Urinary bladder (tissue), 4 donors: Measurements from ENCODE around the gene KCNMA1. TPM values are rescaled to one million over a fixed set of nuclear protein-coding genes. Genes with fewer than 3 reads are reported as not detected.
"Not testable (repeated sequence)": the region's sequence is repeated elsewhere in the genome, so short reads cannot be mapped to it uniquely, and the experiment has no call there.

Source experiments
- DNase-seq: peaks from one replicate; pipeline ENCODE4 v3.0.0-alpha.2; 2015; ENCODE audit errors: extremely low spot score
- H3K27ac ChIP-seq: one replicate; pipeline ENCODE4 v1.5.1; 2013; ENCODE audit warnings: low read depth, mild to moderate bottlenecking, moderate library complexity
- H3K36me3 ChIP-seq: one replicate; pipeline ENCODE4 v1.6.1; 2013; ENCODE audit warnings: mild to moderate bottlenecking, moderate library complexity; ENCODE audit not compliant: insufficient read depth
- H3K4me1 ChIP-seq: one replicate; pipeline ENCODE4 v1.6.1; 2013; ENCODE audit warnings: mild to moderate bottlenecking, moderate library complexity; ENCODE audit not compliant: insufficient read depth
- H3K4me3 ChIP-seq: one replicate; pipeline ENCODE4 v1.5.1; 2013; ENCODE audit warnings: low read depth, low read length
- WGBS: extraction: QIAGEN DNeasy Blood & Tissue Kit; methylation state at CpG from one replicate; pipeline ENCODE4 v1.1.7; 2013; 5-methylcytosine and 5-hydroxymethylcytosine counted together
- polyA plus RNA-seq: library from polyadenylated mRNA; stranded (reverse); fragments of 200-250 nt; gene quantifications from one replicate; pipeline ENCODE4 v1.2.3, GENCODE V29; 2013
- total RNA-seq: library from RNA; depleted of rRNA; stranded (reverse); fragments of >200 nt; gene quantifications from one replicate; pipeline ENCODE4 v1.2.3, GENCODE V29; 2014
- donor health status: healthy with polysubstance abuse.
- donor health status: healthy.

KCNMA1 gene
- total and polyA plus RNA-seq, 2 donors: 105 to 107 TPM

DNA sequence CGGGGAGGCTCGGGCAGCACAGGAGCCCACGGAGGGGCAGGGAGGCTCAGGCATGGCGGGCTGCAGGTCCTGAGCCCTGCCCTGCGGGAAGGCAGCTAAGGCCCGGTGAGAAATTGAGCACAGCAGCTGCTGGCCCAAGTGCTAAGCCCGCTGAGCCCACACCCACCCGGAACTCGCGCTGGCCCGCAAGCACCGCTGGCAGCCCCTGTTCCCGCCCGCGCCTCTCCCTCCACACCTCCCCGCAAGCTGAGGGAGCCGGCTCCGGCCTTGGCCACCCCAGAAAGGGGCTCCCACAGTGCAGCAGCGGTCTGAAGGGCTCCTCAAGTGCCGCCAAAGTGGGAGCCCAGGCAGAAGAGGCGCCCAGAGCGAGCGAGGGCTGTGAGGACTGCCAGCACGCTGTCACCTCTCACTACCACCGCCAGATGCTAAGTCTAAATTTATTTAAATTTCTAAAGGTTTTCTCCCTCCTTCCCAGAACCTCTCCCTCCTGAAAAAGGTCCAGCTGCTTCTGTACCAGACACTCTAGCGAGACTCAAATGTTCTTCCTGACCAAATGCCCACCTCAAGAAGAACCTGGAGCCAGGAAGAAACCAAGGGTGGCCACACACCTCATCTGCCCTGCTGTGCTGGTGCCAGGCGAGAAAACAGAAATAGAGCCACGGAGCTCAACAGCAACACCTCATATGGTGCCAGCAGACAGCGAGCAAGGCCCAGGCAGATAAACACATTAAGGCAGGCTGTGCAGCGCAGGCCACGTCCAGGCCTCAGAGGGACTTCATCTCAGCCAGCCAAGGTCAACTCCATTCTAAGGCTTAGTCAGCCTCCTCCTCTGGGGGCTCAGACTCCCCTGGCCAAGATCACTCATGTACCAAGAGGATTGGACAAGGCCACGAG is 47.0 kb downstream of the KCNMA1 start:
- H3K27ac ChIP-seq: no peak overlapping the region
- no peak for DNase-seq
- H3K4me1 ChIP-seq: no peaks in the 10 kb centered on the region
- no peaks in the 10 kb centered on the region for H3K36me3 ChIP-seq
- H3K4me3 ChIP-seq: no peak overlapping the region
- WGBS: 79% methylated on average over 32 of the region's 32 CpGs

DNA sequence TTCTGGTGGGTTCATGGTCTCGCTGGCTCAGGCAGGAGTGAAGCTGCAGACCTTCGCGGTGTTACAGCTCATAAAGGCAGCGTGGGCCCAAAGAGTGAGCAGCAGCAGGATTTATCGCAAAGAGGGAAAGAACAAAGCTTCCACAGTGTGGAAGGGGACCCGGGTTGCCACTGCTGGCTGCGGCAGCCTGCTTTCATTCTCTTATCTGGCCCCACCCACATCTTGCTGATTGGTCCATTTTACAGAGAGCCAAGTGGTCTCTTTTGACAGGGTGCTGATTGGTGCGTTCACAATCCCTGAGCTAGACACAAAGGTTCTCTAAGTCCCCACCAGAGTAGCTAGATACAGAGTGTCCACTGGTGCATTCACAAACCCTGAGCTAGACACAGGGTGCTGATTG is 47.9 kb downstream of the KCNMA1 start:
- not testable (repeated sequence) for H3K36me3 ChIP-seq, H3K4me3 ChIP-seq, DNase-seq, H3K27ac ChIP-seq, H3K4me1 ChIP-seq
- 97% methylated on average over 8 of the region's 8 CpGs for WGBS

DNA sequence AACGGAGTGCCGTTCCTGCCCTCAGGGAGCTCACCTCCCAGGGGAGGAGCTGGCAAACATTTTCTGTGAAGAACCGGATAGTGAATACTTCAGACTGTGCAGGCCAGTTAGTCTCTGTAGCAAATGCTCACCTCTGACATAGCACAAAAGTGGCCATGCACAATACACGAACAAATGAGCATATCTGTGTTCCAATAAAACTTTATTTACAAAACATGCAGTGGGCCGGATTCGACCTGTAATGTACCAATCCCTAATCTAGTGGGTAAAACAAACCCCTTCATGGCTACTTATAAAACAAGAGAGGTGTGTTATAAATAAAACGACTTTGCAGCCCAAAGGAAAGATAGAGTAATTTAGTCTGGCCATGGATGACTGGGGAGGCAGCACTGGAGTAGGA is 48.7 kb downstream of the KCNMA1 start:
- H3K36me3 ChIP-seq: no peaks in the 10 kb centered on the region
- no peak for DNase-seq
- WGBS: 92% methylated on average over 7 of the region's 7 CpGs
- no peak overlapping the region for H3K27ac ChIP-seq
- peaks cover 1% of the 10 kb centered on the region for H3K4me1 ChIP-seq
- no peak overlapping the region for H3K4me3 ChIP-seq

DNA sequence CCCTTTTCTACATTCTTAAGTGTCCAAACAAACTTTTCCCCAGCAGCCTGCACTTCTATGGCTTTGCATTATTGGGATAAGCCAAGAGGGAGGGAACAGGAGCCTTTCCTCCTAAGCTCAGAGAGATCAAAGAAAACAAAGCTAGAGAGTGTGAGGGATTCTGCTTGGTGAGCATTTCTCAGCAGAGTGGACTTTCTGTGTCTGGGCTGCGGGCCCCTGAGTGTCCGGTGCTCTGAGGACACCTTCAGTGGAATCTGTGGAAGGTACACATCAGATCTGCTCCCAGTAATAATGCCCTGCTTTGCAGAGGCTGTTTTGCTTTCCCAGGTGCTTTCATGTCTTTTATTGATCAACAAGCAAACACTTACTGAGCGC is 50.2 kb downstream of the KCNMA1 start:
- Histone ChIP-seq H3K36me3 (no peaks in the 10 kb centered on the region), H3K4me3 (no peak overlapping the region), H3K27ac (peak overlapping the region; percentile 62), H3K4me1 (peaks cover 1% of the 10 kb centered on the region)
- no peak for DNase-seq
- 73% methylated on average over 3 of the region's 3 CpGs for WGBS

DNA sequence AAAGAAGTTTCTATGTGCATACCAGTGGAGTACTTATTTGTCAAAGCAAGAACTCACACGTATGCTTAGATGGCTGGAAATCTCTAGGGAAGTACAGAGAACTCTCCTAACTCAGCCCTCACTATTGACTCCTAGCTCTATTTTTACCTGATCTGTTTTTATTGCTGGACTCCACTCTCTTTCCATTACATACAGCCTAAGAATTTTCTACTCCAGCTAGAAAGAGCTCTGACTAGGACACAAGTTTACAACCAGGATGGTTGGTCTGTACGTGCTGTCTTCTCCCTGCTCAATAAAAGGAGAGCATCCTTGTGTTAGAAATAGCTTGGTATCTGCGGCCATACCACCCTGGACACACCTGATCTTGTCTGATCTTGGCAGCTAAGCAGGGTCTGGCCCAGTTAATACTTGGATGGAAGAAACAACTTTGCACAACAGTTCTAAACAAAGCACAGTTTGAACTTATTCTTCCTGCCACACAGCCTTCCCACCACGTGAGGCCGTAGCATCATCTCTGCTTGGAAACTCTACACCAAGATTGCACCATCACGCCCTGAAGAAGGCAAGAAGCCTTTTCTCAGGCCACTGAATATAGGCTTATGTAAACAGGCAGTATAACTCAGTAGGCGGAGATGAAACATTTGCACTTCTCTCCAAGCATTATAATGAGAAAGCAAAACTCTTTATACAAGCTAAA is 50.7 kb downstream of the KCNMA1 start:
- no peak for DNase-seq
- 29% methylated on average over 7 of the region's 7 CpGs for WGBS
- H3K4me3 ChIP-seq: no peak overlapping the region
- H3K27ac ChIP-seq: peak overlapping the region; percentile 3
- peaks cover 1% of the 10 kb centered on the region for H3K4me1 ChIP-seq
- H3K36me3 ChIP-seq: no peaks in the 10 kb centered on the region

DNA sequence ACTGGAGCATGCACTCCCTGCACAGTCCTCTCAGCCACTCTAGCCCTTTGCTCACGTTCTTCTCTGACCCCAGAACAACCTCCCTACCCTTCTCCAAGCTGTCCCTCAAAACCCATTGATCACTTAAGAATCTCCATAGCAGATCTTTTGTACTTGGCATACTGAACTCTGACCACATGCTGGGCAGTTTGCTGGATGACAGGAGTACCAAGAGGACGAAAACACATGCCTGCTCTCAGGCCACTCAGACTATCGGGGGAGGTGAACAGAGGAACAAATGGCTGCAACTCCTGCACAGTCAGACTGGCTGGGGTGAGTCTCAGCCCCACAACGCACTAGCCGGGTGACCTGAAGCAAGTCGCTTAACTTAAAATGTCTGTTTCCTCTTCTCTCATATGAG is 52.7 kb downstream of the KCNMA1 start:
- H3K27ac ChIP-seq: no peak overlapping the region
- WGBS: 86% methylated on average over 6 of the region's 6 CpGs
- no peak for DNase-seq
- H3K4me1 ChIP-seq: peaks cover 1% of the 10 kb centered on the region
- H3K36me3 ChIP-seq: no peaks in the 10 kb centered on the region
- no peak overlapping the region for H3K4me3 ChIP-seq

DNA sequence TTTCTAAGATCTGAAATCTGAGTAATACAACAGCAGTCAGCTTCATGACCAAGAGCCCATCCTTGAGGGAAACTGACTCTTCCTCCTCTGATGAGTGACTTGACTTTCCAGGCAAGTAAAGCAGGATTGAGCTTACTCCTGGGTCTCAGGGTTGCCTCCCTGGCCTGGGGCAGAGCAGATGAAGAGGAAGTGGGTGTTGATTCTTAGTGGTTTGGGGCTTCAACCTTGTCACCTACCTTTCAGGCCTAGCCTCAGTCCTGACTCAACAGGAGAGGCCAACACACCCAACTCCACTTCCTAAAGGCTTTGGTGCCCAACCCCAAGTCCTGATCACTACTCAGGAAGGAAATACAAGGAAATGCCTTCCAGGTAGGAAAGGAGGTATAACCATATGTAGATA is 54.1 kb downstream of the KCNMA1 start:
- peaks cover 1% of the 10 kb centered on the region for H3K4me1 ChIP-seq
- no peak overlapping the region for H3K4me3 ChIP-seq
- no peaks in the 10 kb centered on the region for H3K36me3 ChIP-seq
- DNase-seq: no peak
- no peak overlapping the region for H3K27ac ChIP-seq

DNA sequence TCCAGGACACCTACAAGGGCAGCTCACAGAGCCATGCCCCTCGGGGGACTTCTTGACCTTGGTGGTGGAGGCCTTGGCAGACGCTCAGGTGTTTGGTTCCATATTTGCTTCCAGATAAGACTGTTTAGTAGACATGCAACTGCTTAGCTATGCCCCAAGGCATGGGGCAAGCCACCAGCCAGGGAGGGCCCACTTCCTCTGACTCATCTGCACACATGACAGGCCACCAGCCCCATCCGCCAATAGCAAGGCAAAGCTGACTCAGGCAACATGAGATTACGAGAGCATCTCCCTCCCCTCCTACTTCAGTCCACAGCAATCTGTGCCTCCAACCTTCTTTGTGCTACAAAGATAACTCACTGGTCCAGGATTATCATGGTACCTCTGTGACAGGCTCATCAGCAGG is 54.9 kb downstream of the KCNMA1 start:
- Histone ChIP-seq H3K36me3 (no peaks in the 10 kb centered on the region), H3K4me3 (no peak overlapping the region), H3K4me1 (peaks cover 1% of the 10 kb centered on the region), H3K27ac (no peak overlapping the region)
- no peak for DNase-seq
- 92% methylated on average over 4 of the region's 4 CpGs for WGBS

DNA sequence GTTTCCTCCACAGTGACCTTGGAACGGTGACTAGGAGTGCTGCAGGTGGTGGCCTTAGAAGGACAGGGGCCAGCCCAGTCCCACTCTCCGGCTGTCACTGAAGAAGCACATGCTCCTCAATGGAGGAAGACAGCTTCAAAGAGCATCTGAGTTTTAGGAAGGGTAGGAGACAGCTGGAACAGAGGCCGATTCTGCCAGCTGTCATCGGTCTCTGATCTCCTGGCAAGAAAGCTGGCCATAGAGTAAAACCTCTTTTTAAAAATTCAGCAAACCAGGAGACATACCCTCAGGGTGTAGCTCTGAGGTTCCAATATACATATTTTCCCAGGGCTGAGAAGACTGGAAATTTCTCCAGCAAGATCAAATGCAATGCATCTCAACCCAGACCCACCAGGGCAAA is 55.9 kb downstream of the KCNMA1 start:
- Histone ChIP-seq H3K4me1 (peaks cover 1% of the 10 kb centered on the region), H3K36me3 (no peaks in the 10 kb centered on the region), H3K4me3 (no peak overlapping the region), H3K27ac (no peak overlapping the region)
- DNase-seq: no peak
- 94% methylated on average over 4 of the region's 4 CpGs for WGBS

DNA sequence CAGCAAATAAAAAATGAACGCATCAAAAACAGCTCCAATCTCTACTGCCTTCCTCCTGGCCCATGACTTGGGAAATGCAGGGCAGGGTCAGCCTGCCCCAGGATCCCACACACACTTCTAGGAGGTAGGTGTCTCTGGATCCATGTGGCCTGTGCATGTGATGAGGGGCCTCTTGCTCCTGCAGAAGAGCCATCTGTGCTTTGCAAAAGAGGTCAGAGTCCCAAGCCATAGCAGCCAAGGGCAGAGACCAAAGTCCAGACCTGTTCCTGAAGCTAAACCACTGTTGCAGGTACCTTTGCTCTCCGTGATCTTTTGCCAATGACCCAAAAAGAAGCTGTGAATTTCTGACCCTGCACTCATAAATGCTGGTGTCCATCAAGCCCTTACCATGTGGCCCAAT is 57.1 kb downstream of the KCNMA1 start:
- WGBS: 92% methylated on average over 2 of the region's 2 CpGs
- no peak overlapping the region for H3K4me3 ChIP-seq
- H3K27ac ChIP-seq: no peak overlapping the region
- H3K4me1 ChIP-seq: peaks cover 1% of the 10 kb centered on the region
- no peaks in the 10 kb centered on the region for H3K36me3 ChIP-seq
- DNase-seq: no peak

DNA sequence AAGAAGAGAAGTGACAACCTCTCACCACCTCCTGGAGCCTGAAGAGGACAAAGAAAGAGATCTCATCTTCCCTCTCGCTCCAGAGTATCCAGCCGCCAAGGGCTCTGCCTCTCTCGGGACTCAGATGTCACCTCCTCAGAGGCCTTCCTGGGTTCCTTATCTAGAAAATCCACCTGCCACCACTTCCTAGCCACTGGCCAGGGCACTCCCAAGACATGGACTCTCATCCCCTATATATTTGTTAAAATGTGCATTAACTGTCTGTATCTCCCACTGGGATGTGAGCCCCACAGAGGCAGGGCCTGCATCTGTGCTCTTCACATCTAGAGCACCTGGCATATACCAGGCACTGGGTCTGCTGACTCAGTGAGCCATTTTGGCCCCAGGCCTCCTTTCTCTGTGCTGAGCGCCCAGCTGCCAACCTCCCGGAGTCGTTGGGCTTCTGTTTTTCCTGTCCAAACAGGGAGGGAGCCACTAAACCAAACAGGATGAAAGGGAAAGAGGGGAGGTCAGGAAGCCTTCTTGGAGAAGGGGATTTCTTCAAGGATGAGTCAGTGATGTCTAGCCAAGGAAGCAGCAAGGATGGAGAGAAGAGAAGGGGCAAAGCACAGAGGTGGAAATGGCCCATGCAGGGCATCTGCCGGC is 58.9 kb downstream of the KCNMA1 start:
- no peak overlapping the region for H3K4me3 ChIP-seq
- no peak overlapping the region for H3K27ac ChIP-seq
- no peaks in the 10 kb centered on the region for H3K36me3 ChIP-seq
- H3K4me1 ChIP-seq: no peaks in the 10 kb centered on the region
- 77% methylated on average over 7 of the region's 7 CpGs for WGBS
- DNase-seq: no peak

DNA sequence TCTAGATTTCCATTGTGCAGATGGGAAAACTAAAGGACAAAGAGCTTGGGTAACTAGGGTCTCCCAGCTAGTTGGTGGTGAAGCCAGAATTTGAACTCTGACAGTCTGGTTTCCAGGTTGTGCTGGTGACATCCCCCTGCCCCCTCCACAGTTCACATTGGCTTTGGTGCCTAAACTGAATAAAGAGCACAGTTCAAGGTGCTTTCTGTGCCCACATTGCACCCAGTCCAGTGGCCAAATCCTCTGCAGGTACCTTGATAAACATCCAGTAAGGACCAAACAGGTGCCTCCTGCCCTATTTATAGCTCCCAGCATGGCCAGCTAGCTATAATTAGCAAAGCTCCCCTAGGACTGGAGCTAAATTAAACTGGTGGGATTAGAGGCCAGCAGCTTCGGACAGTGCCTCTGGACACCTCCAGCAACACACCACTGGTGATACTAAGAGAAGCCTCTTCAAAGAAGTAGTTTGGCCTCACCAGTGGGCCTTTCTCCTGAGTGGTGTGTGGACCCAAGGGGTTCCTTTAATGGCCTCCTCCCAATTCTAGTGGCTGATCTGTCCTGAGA is 59.9 kb downstream of the KCNMA1 start:
- DNase-seq: no peak
- H3K4me1 ChIP-seq: no peaks in the 10 kb centered on the region
- H3K27ac ChIP-seq: no peak overlapping the region
- 59% methylated on average over 1 of the region's 1 CpG for WGBS
- no peaks in the 10 kb centered on the region for H3K36me3 ChIP-seq
- no peak overlapping the region for H3K4me3 ChIP-seq

DNA sequence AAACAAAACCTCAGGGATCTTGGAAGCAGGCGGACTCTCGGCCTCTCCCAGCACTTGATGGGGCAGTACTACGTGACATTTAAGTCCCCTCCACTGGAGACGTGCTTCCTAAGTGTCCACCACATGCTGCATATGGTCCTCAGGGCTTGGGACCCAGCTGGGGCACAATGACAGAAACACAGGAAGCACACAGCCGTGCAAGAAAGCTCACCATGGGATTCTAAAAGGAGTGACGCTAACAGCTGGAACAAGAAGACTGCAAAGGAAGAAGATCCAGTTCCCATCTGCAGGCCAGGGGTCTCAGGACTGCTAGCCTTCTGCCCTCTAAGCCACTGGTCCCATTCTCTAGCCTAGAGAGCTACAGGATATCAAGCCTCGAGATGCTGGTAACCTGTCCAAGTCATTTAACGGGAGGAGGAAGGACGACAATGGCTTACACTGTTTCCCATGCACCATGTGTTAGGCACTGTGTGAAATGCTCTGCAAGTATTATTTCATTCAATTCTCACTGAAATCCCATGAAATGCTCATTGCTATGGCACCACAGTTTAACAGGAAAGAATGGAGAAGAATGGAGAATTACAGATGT is 61.1 kb downstream of the KCNMA1 start:
- Histone ChIP-seq H3K4me3 (no peak overlapping the region), H3K4me1 (no peaks in the 10 kb centered on the region), H3K27ac (no peak overlapping the region), H3K36me3 (no peaks in the 10 kb centered on the region)
- WGBS: 91% methylated on average over 9 of the region's 9 CpGs
- no peak for DNase-seq
